H1 (cell line): ENCODE results near the gene ZBTB20. TPM values are rescaled to one million over a fixed set of nuclear protein-coding genes. Genes with fewer than 3 reads are reported as not detected.

Source experiments
- CTCF ChIA-PET: fragments of 300-600 bp; sonication (Branson Sonifier 250); formaldehyde crosslinking; loops from one replicate; lab custom pipeline; 2021; ENCODE audit not compliant: partially characterized antibody; lab: Charles Lee
- POLR2A ChIA-PET: fragments of 300-600 bp; sonication (Branson Sonifier 250); formaldehyde crosslinking; loops from one replicate; lab custom pipeline; 2021; ENCODE audit warnings: inconsistent platforms; ENCODE audit not compliant: partially characterized antibody; lab: Charles Lee
- DNase-seq, 2 experiments: peaks; one replicate each; pipeline versions ENCODE4 v3.0.0 to v3.0.0-alpha.2; 2010 to 2022; ENCODE audit warnings: low spot score in 2 of 2, low read depth in 1 of 2, mixed read lengths in 1 of 2
- FAIRE-seq: peaks from 2 replicates; lab custom pipeline; 2011; peaks lifted over from hg19 to GRCh38; lab: Jason Lieb, UNC
- H2AFZ ChIP-seq: 2 replicates; pipeline ENCODE4 v1.8.1; 2012; ENCODE audit warnings: low read length, inconsistent platforms
- H2AK5ac ChIP-seq: 2 replicates; pipeline ENCODE4 v1.6.1; 2013; ENCODE audit warnings: low read depth, low read length
- H2BK120ac ChIP-seq: replicated peaks from 2 replicates; pipeline ENCODE3; 2013; ENCODE audit warnings: low read depth, low read length, inconsistent platforms
- H2BK12ac ChIP-seq: 2 replicates; pipeline ENCODE4 v1.6.1; 2013; ENCODE audit warnings: low read depth, low read length
- H2BK15ac ChIP-seq: 2 replicates; pipeline ENCODE4 v1.6.1; 2013; ENCODE audit warnings: low read length
- H2BK20ac ChIP-seq: 2 replicates; pipeline ENCODE4 v1.6.1; 2013; ENCODE audit warnings: low read length
- H2BK5ac ChIP-seq: 2 replicates; pipeline ENCODE4 v1.6.1; 2013; ENCODE audit warnings: low read depth, low read length
- H3K14ac ChIP-seq: 2 replicates; pipeline ENCODE4 v1.6.1; 2013; ENCODE audit warnings: inconsistent platforms; ENCODE audit not compliant: insufficient read length
- H3K18ac ChIP-seq: 2 replicates; pipeline ENCODE4 v1.6.1; 2013; ENCODE audit warnings: low read length; ENCODE audit errors: extremely low read depth
- H3K23ac ChIP-seq: 2 replicates; pipeline ENCODE4 v1.6.1; 2013; ENCODE audit warnings: inconsistent platforms; ENCODE audit not compliant: insufficient read length
- H3K23me2 ChIP-seq: 2 replicates; pipeline ENCODE4 v1.6.1; 2013; ENCODE audit warnings: low read depth, low read length
- H3K27ac ChIP-seq: 2 replicates; pipeline ENCODE4 v1.6.1; 2011; ENCODE audit warnings: low read depth, low read length, inconsistent platforms
- H3K27me3 ChIP-seq, 4 experiments: replicated peaks in 1 of 4; 1 replicate in 1 of 4; 2 replicates in 3 of 4; pipeline versions ENCODE4 v1.6.1 to v1.8.1; 2011 to 2013; ENCODE audit warnings: low read length in 3 of 4, mild to moderate bottlenecking in 3 of 4, inconsistent platforms in 2 of 4, mixed read lengths in 2 of 4, moderate library complexity in 1 of 4; ENCODE audit not compliant: control insufficient read depth in 3 of 4, insufficient read depth in 3 of 4; ENCODE audit errors: extremely low read depth in 1 of 4
- H3K36me3 ChIP-seq, 4 experiments: 2 replicates each; pipeline versions ENCODE4 v1.6.1 to v1.8.1; 2011 to 2013; ENCODE audit warnings: mild to moderate bottlenecking in 4 of 4, low read length in 3 of 4, moderate library complexity in 2 of 4, control low read depth in 1 of 4, inconsistent platforms in 1 of 4; ENCODE audit not compliant: insufficient read depth in 4 of 4, control insufficient read depth in 2 of 4
- H3K4ac ChIP-seq: replicated peaks from 2 replicates; pipeline ENCODE3; 2013; ENCODE audit warnings: low read length, low read depth, mixed read lengths, inconsistent platforms; ENCODE audit not compliant: insufficient read length
- H3K4me1 ChIP-seq, 4 experiments: replicated peaks in 1 of 4; 1 replicate in 1 of 4; 2 replicates in 3 of 4; pipeline versions ENCODE4 v1.6.1 to v1.8.1; 2011 to 2013; ENCODE audit warnings: low read length in 3 of 4, inconsistent platforms in 2 of 4, mixed read lengths in 1 of 4; ENCODE audit not compliant: insufficient read depth in 4 of 4, control insufficient read depth in 3 of 4
- H3K4me2 ChIP-seq, 2 experiments: 2 replicates each; pipeline versions ENCODE4 v1.6.1 to v1.8.1; 2011 to 2013; ENCODE audit warnings: low read depth in 2 of 2, low read length in 2 of 2, control low read depth in 1 of 2, inconsistent platforms in 1 of 2, mild to moderate bottlenecking in 1 of 2; ENCODE audit not compliant: insufficient read depth in 1 of 2
- H3K4me3 ChIP-seq, 4 experiments: fragments of 200-600, 300-600 bp in 1 of 4; sonication (generic), shearing (Covaris generic), sonication (Bioruptor Twin) in 1 of 4; 2 replicates each; pipeline versions ENCODE4 v1.5.1 to v1.8.1; 2011 to 2016; ENCODE audit warnings: low read length in 4 of 4, low read depth in 3 of 4, control low read depth in 2 of 4, inconsistent platforms in 2 of 4, mild to moderate bottlenecking in 2 of 4, mixed read lengths in 1 of 4, moderate library complexity in 1 of 4; ENCODE audit not compliant: insufficient read depth in 2 of 4; ENCODE audit errors: extremely low read depth in 1 of 4
- H3K56ac ChIP-seq: replicated peaks from 2 replicates; pipeline ENCODE3; 2013; ENCODE audit warnings: low read depth, mild to moderate bottlenecking, mixed read lengths, low read length, inconsistent platforms; ENCODE audit not compliant: insufficient read length
- H3K79me1 ChIP-seq: 2 replicates; pipeline ENCODE4 v1.6.1; 2013; ENCODE audit warnings: low read depth, low read length, control low read depth
- H3K79me2 ChIP-seq, 2 experiments: 2 replicates each; pipeline versions ENCODE4 v1.6.1 to v1.8.1; 2012 to 2013; ENCODE audit warnings: low read length in 2 of 2, mild to moderate bottlenecking in 2 of 2, inconsistent platforms in 1 of 2; ENCODE audit not compliant: insufficient read depth in 2 of 2, control insufficient read depth in 1 of 2
- H3K9ac ChIP-seq, 4 experiments: replicated peaks in 1 of 4; 1 replicate in 1 of 4; 2 replicates in 3 of 4; pipeline versions ENCODE4 v1.6.1 to v1.8.1; 2011 to 2013; ENCODE audit warnings: low read depth in 3 of 4, low read length in 3 of 4, control low read depth in 2 of 4, mild to moderate bottlenecking in 2 of 4, moderate library complexity in 2 of 4, inconsistent platforms in 1 of 4; ENCODE audit errors: extremely low read depth in 1 of 4
- H3K9me3 ChIP-seq, 2 experiments: 2 replicates each; pipeline versions ENCODE4 v1.6.1 to v1.8.1; 2012 to 2013; ENCODE audit warnings: mild to moderate bottlenecking in 2 of 2, moderate library complexity in 2 of 2, control low read depth in 1 of 2, inconsistent platforms in 1 of 2, low read depth in 1 of 2, low read length in 1 of 2, mixed read lengths in 1 of 2; ENCODE audit not compliant: insufficient read depth in 2 of 2
- H4K20me1 ChIP-seq, 2 experiments: replicated peaks in 1 of 2; 2 replicates each; pipeline versions ENCODE3 to v1.8.1; 2011 to 2013; ENCODE audit warnings: inconsistent platforms in 2 of 2, low read length in 2 of 2, mild to moderate bottlenecking in 1 of 2; ENCODE audit not compliant: insufficient read depth in 2 of 2, control insufficient read depth in 1 of 2
- H4K5ac ChIP-seq: 2 replicates; pipeline ENCODE4 v1.6.1; 2013; ENCODE audit warnings: low read length, low read depth, mixed read lengths, inconsistent platforms; ENCODE audit not compliant: insufficient read length
- H4K8ac ChIP-seq: 2 replicates; pipeline ENCODE4 v1.8.0; 2013; ENCODE audit warnings: mild to moderate bottlenecking, moderate library complexity, low read length, inconsistent platforms; ENCODE audit not compliant: insufficient read depth; ENCODE audit errors: extremely low read depth
- H4K91ac ChIP-seq: replicated peaks from 2 replicates; pipeline ENCODE3; 2013; ENCODE audit warnings: low read length, mixed read lengths, inconsistent platforms; ENCODE audit not compliant: insufficient read length
- KDM1A ChIP-seq: fragments of 200-600, 300-600 bp; sonication (generic); IDR thresholded peaks from 2 replicates; pipeline ENCODE4 v1.7.1; 2016; ENCODE audit warnings: mild to moderate bottlenecking, low read length, borderline replicate concordance
- SIX5 ChIP-seq: IDR thresholded peaks from 2 replicates; pipeline ENCODE4 v1.6.1; 2011; ENCODE audit warnings: mild to moderate bottlenecking, low read depth, low read length
- WGBS, 2 experiments: shearing (Covaris generic) in 1 of 2; methylation state at CpG; one replicate each; pipeline versions ENCODE4 v1.1.6 to v1.1.7; 2013 to 2015; ENCODE audit warnings: low lambda C conversion rate in 2 of 2, mixed read lengths in 2 of 2, inconsistent platforms in 1 of 2, low coverage in 1 of 2, missing lambda C conversion rate in 1 of 2; ENCODE audit not compliant: insufficient replicate concordance in 2 of 2, insufficient coverage in 1 of 2, insufficient read length in 1 of 2; ENCODE audit errors: extremely low coverage in 1 of 2, missing lambda C conversion rate in 1 of 2; 5-methylcytosine and 5-hydroxymethylcytosine counted together
- polyA plus RNA-seq, 7 experiments: library from polyadenylated mRNA; depleted of rRNA in 3 of 7; stranded (reverse) in 5 of 7; unstranded in 2 of 7; fragments of >200 nt in 5 of 7; fragments of 200-250 nt in 2 of 7; gene quantifications; 1 replicate in 5 of 7; 2 replicates in 1 of 7; 4 replicates in 1 of 7; pipeline versions ENCODE4 v1.2.1 to v1.2.3, GENCODE V29; 2011 to 2013; ENCODE audit warnings: missing spikeins in 2 of 7, mixed read lengths in 2 of 7
- total RNA-seq: library from RNA; stranded (reverse); fragmentation: NEBNext Ultra II Directional; extraction: Animal tissue kit (Norgen Biotek cat#: 25700); gene quantifications from 2 replicates; pipeline ENCODE4 v1.2.1, GENCODE V29; 2021

Gene ZBTB20
- total and polyA plus RNA-seq, 2 of the 8 experiments (the other 6 are each of a cell fraction or from before 2014, with no cell fraction given), result 0.35 to 1.3 TPM

- Histone ChIP-seq H3K27ac (no peak overlapping the region), H3K9ac (no peak overlapping the region), H3K4me2 (no peak overlapping the region), H3K23ac (no peak overlapping the region), H2AK5ac (no peak overlapping the region), H3K27me3 (no peaks in the 10 kb centered on the region), H4K20me1 (no peaks in the 10 kb centered on the region), H3K14ac (no peak overlapping the region), H4K5ac (no peak overlapping the region), H3K4me3 (no peak overlapping the region), H3K79me1 (no peaks in the 10 kb centered on the region), H2BK12ac (no peak overlapping the region), H2BK20ac (no peak overlapping the region), H3K36me3 (no peaks in the 10 kb centered on the region), H4K8ac (no peak overlapping the region), H3K56ac (no peak overlapping the region), H2BK15ac (no peak overlapping the region), H2BK5ac (no peak overlapping the region), H2BK120ac (no peak overlapping the region), H3K23me2 (no peaks in the 10 kb centered on the region), H3K4ac (no peak overlapping the region), H4K91ac (no peak overlapping the region), H3K9me3 (no peaks in the 10 kb centered on the region), H2AFZ (0 out of 2 replicates have a peak overlapping the region, but pooled peaks have one; percentile 0), H3K79me2 (no peaks in the 10 kb centered on the region), H3K18ac (no peak overlapping the region), H3K4me1 (peaks cover 0 to 4% (median 0%) of the 10 kb centered on the region in 4 experiments; a peak in 1 of 7 replicates)
- DNase-seq, result no peak
- TF ChIP-seq SIX5 (no peak), KDM1A (0 out of 2 replicates have a peak, but pooled peaks have one; percentile 21)
- FAIRE-seq, result no peak
- WGBS, 2 experiments, result 97% methylated on average over 5 of the region's 5 CpGs; no CpG with 5 or more reads in 1 of the 2 experiments
- ChIA-PET POLR2A (no interaction called here), CTCF (interaction anchor here (1.5 to 1.7 kb wide), 2 partner anchors 22 to 184 kb away, joined by 3 to 4 read pairs; no protein-coding TSS in a partner anchor)
Measured at GRCh38 chr3:114855839-114856238, 291.2 kb downstream of the ZBTB20 start.
